ENCODE measurements around the gene OR11H7.
"Not testable (repeated sequence)": the region's sequence is repeated elsewhere in the genome, so short reads cannot be mapped to it uniquely, and the experiment has no call there.

Gene OR11H7

GRCh38 chr14:20228681-20229080 is at the start of gene OR11H7:
TSS of gene OR11H7 (plus strand) at chr14:20228981.
- DNase-seq (ENCODE audit: low read depth in 2 of 2, low spot score in 1 of 2) = no peak

GRCh38 chr14:20179218-20179617 is 49.6 kb upstream of the OR11H7 start:
- DNase-seq (ENCODE audit: low read depth in 2 of 2, low spot score in 1 of 2) = no peak

GRCh38 chr14:20179880-20180279 is 48.9 kb upstream of the OR11H7 start:
- no peak for DNase-seq (ENCODE audit: low read depth in 2 of 2, low spot score in 1 of 2)

- DNase-seq (ENCODE audit: low read depth in 2 of 2, low spot score in 1 of 2) = no peak
Measured at GRCh38 chr14:20180486-20180885, 48.3 kb upstream of the OR11H7 start.

- no peak for DNase-seq (ENCODE audit: low read depth in 2 of 2, low spot score in 1 of 2)
Measured at GRCh38 chr14:20184181-20184580, 44.6 kb upstream of the OR11H7 start.

DNA sequence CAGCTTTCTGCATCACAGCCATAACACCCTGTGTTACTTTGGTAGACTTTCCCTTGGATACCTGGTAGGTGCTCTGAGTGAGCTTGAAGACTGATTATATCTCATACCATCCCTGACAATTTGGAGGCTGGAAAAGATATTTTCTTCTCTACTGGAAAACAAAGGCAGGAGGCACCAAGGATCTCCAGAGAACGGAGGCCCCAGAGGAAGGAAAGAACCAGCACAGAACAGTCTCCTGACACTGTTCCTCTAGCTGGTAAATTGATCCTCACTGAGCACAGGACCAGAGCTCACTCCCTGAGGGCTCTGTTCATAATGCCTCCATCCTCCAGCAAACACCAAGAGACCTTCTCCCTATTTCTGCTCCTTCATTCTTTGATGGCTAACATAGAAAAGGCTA is 38.2 kb upstream of the OR11H7 start, which contains the start of gene OR11G2:
TSS of gene OR11G2 (plus strand) at position 301 of the 400 bp plus-strand sequence. CDS start 6,542 bp downstream, outside the sequence.
- DNase-seq (ENCODE audit: low read depth in 2 of 2, low spot score in 1 of 2) = no peak

DNA sequence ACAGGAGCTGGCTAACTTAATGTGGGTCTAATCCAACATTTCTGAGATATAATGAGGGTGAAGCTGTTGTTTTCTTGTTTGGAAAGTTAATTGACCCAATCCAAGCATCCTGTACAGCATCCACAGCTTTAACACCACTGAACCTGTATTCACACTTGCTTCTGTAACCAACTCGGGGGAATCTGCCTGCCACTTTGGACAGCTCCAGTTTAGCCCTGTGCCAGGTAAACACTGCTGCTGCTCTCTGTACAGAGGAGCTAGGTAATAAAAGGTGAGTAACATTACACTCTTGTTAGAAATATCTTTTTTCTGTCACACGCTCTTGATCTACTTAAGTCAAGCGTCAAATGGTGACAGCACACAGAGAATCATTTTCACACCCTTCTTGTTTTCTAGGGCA is 37.4 kb upstream of the OR11H7 start:
- DNase-seq (ENCODE audit: low read depth in 2 of 2, low spot score in 1 of 2) = no peak

GRCh38 chr14:20194101-20194500 is 34.7 kb upstream of the OR11H7 start:
- DNase-seq (ENCODE audit: low read depth in 2 of 2, low spot score in 1 of 2) = no peak

DNA sequence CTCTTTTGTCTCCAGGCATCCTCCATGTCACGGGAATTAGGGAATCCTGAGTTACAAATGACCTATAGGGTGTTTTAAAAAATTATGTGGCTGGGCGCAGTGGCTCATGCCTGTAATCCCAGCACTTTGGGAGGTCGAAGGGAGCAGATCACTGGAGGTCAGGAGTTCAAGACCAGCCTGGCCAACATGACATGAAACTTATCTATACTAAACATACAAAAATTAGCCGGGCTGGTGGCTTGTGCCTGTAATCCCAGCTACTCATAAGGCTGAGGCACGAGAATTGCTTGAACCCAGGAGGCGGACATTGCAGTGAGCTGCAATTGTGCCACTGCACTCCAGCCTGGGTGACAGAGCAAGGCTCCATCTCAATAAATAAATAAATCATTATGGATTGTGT is 33.6 kb upstream of the OR11H7 start:
- DNase-seq (ENCODE audit: low read depth in 2 of 2, low spot score in 1 of 2) = not testable (repeated sequence)

DNA sequence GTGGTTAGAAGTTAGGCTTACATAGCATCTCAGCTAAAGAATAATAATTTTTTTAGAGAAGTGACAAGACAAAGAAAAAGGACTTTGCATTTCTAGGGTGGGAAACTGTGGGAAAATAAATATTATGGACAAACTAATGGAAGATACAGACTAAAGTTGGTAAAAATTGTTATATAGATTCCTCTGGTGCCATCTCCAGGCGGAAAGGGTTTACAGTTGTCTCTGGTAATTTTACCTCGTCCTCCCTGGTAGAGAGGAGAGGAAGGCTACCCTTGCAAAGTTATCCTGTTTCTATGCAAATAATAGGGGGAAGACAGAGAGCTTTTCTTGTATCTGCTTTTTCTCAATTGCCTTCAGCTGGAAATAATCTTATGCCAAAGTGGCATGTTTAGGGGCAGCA is 32.9 kb upstream of the OR11H7 start:
- no peak for DNase-seq (ENCODE audit: low read depth in 2 of 2, low spot score in 1 of 2)

DNA sequence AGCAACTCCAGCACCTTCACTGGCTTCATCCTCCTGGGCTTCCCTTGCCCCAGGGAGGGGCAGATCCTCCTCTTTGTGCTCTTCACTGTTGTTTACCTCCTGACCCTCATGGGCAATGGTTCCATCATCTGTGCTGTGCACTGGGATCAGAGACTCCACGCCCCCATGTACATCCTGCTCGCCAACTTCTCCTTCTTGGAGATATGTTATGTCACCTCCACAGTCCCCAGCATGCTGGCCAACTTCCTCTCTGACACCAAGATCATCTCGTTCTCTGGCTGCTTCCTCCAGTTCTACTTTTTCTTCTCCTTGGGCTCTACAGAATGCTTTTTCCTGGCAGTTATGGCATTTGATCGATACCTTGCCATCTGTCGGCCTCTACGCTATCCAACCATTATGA is 31.3 kb upstream of the OR11H7 start:
- no peak for DNase-seq (ENCODE audit: low read depth in 2 of 2, low spot score in 1 of 2)

DNA sequence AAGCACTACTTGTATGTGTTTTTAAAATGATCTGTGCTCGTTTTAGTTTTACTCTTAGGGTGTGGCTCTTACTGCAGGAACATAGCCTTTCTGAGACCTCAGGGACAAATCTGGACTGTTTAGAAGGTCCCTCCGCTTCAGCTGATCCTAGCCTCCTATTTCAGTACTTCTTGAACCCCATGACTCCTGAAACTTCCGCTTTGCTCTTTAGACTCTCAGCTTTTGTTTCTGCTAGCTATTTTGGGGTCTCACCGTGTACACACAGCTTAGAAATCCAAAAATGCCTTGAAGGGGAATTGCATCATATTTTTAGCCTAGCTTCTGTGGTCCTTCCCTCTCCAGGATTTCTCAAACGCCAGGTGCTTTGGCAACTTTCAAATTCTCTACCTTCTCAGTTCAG is 29.8 kb upstream of the OR11H7 start:
- DNase-seq (ENCODE audit: low read depth in 2 of 2, low spot score in 1 of 2) = no peak

DNA sequence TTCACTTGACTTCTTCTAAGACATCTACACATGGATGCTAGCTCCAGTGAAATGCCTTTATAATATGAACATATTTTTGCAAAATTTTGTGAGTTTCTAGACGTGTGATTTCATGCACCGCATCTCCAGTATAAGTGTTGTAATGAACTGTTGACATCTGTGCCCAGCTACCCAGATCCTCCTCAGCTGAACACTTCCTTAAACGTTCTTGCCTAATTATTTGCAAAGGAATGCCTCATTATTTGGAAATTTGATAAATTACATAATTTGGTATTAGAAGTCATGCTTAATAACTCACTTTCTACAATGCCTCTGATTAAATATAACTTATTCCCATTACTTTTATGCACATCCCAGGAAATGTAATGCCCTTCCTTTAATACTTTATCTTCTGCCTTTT is 24.1 kb upstream of the OR11H7 start:
- DNase-seq (ENCODE audit: low read depth in 2 of 2, low spot score in 1 of 2) = no peak

DNA sequence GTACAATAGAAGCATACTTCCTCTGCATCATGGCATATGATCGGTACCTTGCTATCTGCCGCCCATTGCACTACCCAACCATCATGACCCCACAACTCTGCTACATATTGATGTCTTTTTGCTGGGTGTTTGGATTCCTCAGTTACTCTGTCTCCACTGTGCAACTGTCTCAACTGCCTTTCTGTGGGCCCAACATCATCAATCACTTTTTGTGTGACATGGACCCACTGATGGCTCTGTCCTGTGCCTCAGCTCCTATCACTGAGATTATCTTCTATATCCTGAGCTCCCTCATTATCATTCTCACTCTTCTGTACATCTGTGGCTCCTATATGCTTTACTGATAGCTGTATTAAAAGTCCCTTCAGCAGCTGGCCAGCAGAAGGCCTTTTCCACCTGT is 19.2 kb upstream of the OR11H7 start:
- no peak for DNase-seq (ENCODE audit: low read depth in 2 of 2, low spot score in 1 of 2)

DNA sequence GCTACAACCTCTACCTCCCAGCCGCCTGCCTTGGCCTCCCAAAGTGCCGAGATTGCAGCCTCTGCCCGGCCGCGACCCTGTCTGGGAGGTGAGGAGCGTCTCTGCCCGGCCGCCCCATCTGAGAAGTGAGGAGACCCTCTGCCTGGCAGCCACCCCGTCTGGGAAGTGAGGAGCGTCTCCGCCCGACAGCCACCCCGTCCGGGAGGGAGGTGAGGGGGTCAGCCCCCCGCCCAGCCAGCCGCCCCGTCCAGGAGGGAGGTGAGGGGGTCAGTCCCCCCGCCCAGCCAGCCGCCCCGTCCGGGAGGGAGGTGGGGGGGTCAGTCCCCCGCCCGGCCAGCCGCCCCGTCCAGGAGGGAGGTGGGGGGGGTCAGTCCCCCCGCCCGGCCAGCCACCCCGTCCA is 16.4 kb upstream of the OR11H7 start:
- not testable (repeated sequence) for DNase-seq (ENCODE audit: low read depth in 2 of 2, low spot score in 1 of 2)

DNA sequence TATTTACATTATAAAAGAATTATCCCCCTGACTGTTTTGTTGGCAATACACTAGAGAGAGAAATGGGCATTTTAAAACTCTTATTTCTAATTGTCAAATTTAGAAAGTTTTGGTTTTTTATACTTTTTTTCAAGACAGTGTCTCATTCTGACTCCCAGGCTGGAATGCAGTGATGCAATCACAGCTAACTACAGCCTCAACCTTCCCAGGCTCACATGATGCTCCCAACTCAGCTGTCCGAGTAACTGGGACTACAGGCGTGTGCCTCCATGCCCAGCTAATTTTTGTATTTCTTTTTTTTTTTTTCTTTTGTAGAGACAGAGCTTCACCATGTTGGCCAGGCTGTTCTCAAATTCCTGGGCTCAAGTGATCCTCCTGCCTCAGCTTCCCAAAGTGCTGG is 13.6 kb upstream of the OR11H7 start:
- DNase-seq (ENCODE audit: low read depth in 2 of 2, low spot score in 1 of 2) = no peak

- no peak for DNase-seq (ENCODE audit: low read depth in 2 of 2, low spot score in 1 of 2)
Measured at GRCh38 chr14:20219033-20219432, 9.7 kb upstream of the OR11H7 start.

DNA sequence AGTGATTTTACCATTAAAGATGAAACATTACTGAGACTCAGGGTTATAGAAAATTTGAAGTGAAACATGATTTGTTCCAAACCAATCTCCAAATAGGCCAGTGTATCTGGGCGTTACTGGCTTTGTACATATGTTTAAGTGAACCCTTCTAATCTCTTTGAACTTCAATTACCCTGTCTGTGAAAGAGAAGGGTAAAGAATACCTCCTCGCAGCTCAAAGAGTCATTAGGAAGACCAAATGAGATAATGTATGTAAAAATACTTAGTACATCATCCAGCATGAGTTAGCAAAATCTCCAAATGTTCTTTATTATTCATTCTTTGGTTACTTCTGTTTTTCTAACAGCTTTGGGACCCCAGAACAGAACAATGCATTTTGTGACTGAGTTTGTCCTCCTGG is 5.4 kb upstream of the OR11H7 start, which contains the start of gene OR11H6:
TSS of gene OR11H6 (plus strand) at position 301 of the 400 bp plus-strand sequence. CDS start at position 301, 0 bp downstream.
- no peak for DNase-seq (ENCODE audit: low read depth in 2 of 2, low spot score in 1 of 2)

DNA sequence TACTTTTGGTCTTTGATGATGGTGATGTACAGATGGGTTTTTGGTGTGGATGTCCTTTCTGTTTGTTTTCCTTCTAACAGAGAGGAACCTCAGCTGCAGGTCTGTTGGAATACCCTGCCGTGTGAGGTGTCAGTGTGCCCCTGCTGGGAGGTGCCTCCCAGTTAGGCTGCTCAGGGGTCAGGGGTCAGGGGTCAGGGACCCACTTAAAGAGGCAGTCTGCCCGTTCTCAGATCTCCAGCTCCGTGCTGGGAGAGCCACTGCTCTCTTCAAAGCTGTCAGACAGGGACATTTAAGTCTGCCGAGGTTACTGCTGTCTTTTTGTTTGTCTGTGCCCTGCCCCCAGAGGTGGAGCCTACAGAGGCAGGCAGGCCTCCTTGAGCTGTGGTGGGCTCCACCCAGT is 6.6 kb downstream of the OR11H7 start:
- not testable (repeated sequence) for DNase-seq (ENCODE audit: low read depth in 2 of 2, low spot score in 1 of 2)

DNA sequence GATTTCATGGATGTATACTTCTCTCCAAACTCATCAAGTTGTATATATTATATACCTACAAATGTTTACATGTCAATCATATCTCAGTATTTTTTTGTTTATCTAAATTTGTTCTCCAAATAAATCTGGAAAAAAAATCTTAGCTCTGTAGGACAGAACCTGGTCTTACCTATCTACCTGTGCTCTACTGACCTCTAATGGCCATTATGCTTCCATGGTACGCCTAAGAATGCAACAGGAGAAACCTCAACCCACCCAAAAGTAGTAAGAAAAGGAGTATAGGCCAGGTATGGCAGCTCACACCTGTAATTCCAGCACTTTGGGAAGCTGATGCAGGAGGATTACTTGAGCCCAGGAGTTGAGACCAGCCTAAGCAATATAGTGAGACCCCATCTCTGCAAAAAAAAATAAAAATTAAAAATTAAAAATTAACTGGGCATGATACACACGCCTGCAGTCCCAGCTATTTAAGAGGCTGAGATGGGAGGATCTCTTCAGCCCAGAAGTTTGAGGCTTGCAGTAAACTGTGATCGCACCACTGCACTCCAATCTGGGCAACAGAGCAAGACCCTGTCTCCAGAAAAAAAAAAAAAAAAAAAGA is 19.0 kb downstream of the OR11H7 start:
- DNase-seq (ENCODE audit: low read depth in 2 of 2, low spot score in 1 of 2) = no peak

DNA sequence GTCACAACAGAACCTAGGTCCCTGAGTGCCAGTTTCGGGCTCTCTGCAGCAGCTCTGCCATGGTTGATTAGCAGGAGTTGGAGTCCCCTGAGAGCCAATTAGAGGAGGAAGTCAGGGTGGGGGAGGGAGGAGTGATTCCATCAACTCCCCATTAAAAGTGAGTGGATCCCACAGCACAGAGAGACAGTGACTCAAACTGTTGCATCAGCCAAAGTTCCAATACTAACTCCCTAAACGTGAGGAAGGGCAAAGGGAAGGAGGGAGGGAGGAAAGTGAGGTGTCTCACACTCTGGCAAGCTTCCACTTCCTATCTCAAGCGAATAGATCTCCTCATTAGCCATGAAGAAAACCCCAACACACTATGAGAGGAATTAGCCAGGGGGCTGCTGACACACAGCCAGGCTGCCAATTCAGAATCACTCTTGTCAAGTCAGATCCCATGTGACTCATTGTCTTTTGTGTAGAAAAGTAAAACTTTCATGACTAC is 33.9 kb downstream of the OR11H7 start:
- DNase-seq (ENCODE audit: low read depth in 2 of 2, low spot score in 1 of 2) = no peak

DNA sequence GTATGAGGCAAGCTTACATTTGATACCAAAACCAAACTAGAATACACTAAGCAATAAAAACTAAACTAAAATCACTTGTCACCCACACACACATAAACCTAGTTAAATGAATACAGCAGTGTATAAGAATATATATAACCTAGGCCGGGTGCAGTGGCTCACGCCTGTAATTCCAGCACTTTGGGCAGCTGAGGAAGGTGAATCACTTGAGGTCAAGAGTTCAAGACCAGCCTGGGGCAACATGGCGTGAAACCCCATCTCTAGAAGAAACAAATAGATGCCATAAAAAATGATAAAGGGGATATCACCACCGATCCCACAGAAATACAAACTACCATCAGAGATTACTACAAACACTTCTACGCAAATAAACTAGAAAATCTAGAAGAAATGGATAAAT is 35.6 kb downstream of the OR11H7 start:
- DNase-seq (ENCODE audit: low read depth in 2 of 2, low spot score in 1 of 2) = not testable (repeated sequence)

- DNase-seq (ENCODE audit: low read depth in 2 of 2, low spot score in 1 of 2) = no peak
Measured at GRCh38 chr14:20274062-20274461, 45.3 kb downstream of the OR11H7 start.

All from stimulated activated CD8-positive, alpha-beta memory T cell treated with anti-CD3 and anti-CD28 coated beads, Interleukin-4, amount 100 ng/mL, for 1 hour (primary cell).